AG04449 (cell line): ENCODE results near the gene EZR.

Experiments
- CTCF ChIA-PET: fragments of 350-600 bp; formaldehyde crosslinking; extraction: SDS; loops from one replicate; lab custom pipeline; 2021; ENCODE audit warnings: antibody characterized with exemption; lab: Yijun Ruan, JAX
- POLR2A ChIA-PET: fragments of 400-600, 350-600 bp; formaldehyde crosslinking; extraction: SDS; loops from one replicate; lab custom pipeline; 2020; ENCODE audit warnings: antibody characterized with exemption, inconsistent platforms; lab: Yijun Ruan, JAX
- DNase-seq: peaks from one replicate; pipeline ENCODE4 v3.0.0-alpha.2; 2010; ENCODE audit warnings: low read depth, low spot score
- H3K4me3 ChIP-seq: 2 replicates; pipeline ENCODE4 v1.5.1; 2011; ENCODE audit warnings: low read depth, mild to moderate bottlenecking, control low read depth, low read length
- CTCF ChIP-seq: IDR thresholded peaks from one replicate; pipeline ENCODE4 v1.5.1; 2011; ENCODE audit warnings: mild to moderate bottlenecking, moderate library complexity, low read length, control low read depth, inconsistent platforms; ENCODE audit not compliant: insufficient read depth; ENCODE audit errors: missing control alignments

Gene EZR

GRCh38 chr6:158819977-158820622 lies 932 bp upstream of the EZR start:
- CTCF ChIA-PET: interaction anchor here (0.8 to 1.2 kb wide), 7 partner anchors 9 to 142 kb away, joined by 3 to 6 read pairs (median 3); no protein-coding TSS in a partner anchor
- H3K4me3 ChIP-seq: peak overlapping the region; percentile 12; the same call in 1 of the 2 replicates
- DNase-seq: no peak
- POLR2A ChIA-PET: no interaction called here
- no peak for TF ChIP-seq CTCF

GRCh38 chr6:158818581-158819212 lies 471 bp downstream of the EZR start:
- TF ChIP-seq CTCF: no peak
- ChIA-PET POLR2A (no interaction called here), CTCF (interaction anchor here (1.0 to 1.2 kb wide), 2 partner anchors 19 to 90 kb away, joined by 3 read pairs; no protein-coding TSS in a partner anchor)
- DNase-seq: no peak
- peak overlapping the region; percentile 81 for H3K4me3 ChIP-seq

- POLR2A ChIA-PET: interaction anchor here (0.6 kb wide), 1 partner anchor 635 kb away, joined by 3 read pairs; no protein-coding TSS in a partner anchor
- CTCF ChIA-PET: no interaction called here
Observed at GRCh38 chr6:158817728-158818580, 1.2 kb downstream of the EZR start.

GRCh38 chr6:158816803-158817727 lies 2.1 kb downstream of the EZR start:
- DNase-seq: no peak
- H3K4me3 ChIP-seq: peak overlapping the region; percentile 81
- no peak for TF ChIP-seq CTCF
- POLR2A ChIA-PET: interaction anchor here (0.6 kb wide), 1 partner anchor 634 kb away, joined by 3 read pairs; no protein-coding TSS in a partner anchor
- CTCF ChIA-PET: no interaction called here

More at GRCh38 chr6:158817728-158818580, 1.2 kb downstream of the EZR start:
- no peak for DNase-seq
- TF ChIP-seq CTCF: no peak
- H3K4me3 ChIP-seq: peak overlapping the region; percentile 81

- ChIA-PET POLR2A (no interaction called here), CTCF (no interaction called here)
- no peak for DNase-seq
- TF ChIP-seq CTCF: no peak
- H3K4me3 ChIP-seq: peak overlapping the region; percentile 81
Observed at GRCh38 chr6:158816329-158816728, 2.8 kb downstream of the EZR start.
